HG02571 (cell line): Measurements from ENCODE around the gene STX4.

Source experiments
- ATAC-seq: cut with Tn5 transposase; IDR thresholded peaks from one replicate; pipeline ENCODE4 v1.9.1; 2021; ENCODE audit warnings: mild to moderate bottlenecking, moderate library complexity; ENCODE audit not compliant: unreplicated experiment

Gene STX4

GRCh38 chr16:31082368-31083045 is 49.1 kb downstream of the STX4 start:
- no peak for ATAC-seq

DNA sequence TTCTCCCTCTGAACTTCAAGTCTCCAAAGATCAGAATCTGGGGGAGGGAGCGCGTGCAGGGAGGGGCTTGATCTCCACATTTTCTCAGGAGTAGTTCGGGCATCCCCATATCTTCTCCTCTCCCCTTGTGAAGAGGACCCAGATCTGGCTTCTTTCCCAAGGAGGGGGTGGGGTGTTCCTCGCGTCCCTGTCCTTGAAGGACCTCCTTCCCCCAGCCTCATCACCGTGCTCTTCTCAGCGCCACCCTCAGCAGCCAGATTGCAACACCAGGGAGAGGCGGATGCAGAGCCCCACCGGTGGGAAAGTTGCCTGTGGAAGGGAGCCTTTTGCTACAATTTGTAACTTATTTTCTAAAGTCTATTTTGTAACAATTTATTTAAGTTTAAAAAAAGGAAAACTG is 49.7 kb downstream of the STX4 start:
- no peak for ATAC-seq

- ATAC-seq, result no peak
Measured at GRCh38 chr16:31083556-31083955, 50.2 kb downstream of the STX4 start.

DNA sequence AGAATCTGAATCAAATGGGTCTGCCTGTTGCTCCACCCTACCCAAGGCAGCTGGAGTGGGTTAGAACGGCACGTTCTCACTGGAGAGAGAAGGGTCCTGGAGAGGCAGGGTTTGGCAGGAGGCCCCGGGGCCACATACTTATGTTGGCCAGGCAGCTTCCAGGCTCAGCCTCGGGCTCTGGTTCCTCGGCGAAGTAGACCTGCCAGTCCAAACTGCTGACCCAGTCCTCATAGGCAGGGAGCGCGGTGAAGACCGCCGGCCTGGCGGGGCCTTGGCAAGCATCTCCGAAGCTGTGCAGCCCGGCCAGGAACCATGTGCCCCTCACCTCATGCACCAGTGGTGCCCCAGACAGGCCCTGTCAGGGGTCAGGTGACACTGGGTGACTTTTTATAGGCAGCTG is 50.6 kb downstream of the STX4 start:
- no peak for ATAC-seq

DNA sequence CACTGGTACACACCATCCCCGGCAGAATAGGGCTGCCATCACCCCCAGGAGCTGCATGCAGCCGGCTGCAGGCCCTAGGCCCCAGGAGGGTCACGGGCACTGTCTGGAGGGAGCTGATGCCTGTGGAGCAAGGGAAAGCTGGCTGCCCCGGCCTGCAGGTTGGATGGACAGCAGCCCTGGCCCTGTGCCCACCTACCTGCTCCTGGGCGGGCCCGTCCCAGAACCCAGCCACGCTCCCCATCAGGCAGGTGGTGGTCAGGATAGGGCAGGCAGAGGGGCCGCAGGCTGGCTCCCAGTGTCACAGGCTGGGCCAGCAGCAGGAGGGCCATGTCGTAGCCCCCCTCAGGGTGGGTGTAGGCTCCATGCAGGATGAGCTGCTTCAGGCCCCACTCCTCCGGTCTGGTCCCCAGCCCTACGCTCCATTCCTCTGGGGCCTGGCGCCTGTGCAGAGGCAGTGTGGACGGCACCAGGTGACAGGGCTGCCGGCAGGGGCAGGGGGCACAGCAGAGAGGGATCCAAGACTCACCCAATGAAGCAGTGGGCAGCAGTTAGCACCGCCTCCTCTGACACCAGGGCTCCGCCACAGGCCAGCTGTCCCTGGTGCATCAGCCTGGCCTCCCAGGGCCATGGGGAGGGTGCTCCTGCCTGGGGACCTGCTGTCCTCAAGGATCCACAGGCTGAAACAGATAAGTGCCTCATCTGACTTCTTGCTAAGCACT is 51.4 kb downstream of the STX4 start:
- no peak for ATAC-seq

DNA sequence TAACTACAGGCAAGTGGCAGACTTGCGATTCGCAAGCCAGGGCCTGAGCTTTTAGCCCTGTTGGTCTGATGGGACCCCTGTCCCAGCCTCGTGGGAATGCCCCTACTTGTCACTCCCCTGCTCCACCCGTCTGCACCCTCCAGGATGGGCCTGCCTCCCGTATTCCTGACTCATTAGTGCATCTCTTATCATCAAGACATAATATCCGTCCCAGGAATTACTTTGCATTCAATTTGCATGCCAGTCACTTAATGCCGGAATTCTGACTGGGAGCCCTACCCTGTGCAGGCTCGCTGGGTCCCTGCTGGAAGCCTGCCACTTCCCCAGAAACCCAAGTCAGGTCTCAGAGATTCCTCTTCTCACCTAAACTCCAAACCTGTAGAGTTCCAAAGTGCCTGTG is 52.1 kb downstream of the STX4 start:
- no peak for ATAC-seq

DNA sequence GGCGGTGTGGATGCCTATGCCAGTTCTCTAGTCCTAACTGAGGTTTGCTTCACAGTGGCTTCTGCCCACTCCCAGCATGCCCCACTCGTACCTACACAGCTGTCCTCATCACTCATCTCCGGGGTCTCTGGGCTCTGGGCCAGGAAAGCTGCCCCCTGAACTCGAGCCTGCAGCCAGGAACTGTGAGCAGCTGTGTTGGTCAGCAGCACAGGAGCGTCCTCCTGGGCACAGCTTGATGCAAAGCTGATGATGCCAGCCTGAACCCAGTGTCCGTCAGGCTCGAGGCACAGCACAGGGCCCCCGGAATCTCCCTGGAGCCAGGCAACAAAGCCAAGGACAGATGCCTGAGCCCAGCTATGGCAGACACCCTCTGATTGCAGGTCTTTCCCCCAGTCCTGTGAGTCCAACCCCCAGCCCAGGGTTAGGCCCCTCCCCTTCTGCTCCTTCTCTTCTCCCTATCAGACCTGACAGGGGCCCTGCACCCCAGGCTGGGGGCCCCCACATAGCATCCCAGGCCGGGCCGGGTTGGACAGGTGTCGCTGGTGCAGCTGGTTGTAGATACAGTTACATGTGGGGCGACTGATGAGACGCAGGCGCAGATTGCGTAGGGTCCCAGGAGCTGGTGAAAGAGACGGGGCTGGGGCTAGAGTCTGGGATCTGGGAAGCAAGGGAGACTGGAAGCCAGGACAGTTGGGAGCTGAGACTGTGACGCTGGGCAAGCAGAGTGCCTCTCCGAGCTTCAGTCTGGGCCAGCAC is 52.7 kb downstream of the STX4 start:
- no peak for ATAC-seq

- ATAC-seq, result no peak
Measured at GRCh38 chr16:31086629-31086906, 53.2 kb downstream of the STX4 start.

DNA sequence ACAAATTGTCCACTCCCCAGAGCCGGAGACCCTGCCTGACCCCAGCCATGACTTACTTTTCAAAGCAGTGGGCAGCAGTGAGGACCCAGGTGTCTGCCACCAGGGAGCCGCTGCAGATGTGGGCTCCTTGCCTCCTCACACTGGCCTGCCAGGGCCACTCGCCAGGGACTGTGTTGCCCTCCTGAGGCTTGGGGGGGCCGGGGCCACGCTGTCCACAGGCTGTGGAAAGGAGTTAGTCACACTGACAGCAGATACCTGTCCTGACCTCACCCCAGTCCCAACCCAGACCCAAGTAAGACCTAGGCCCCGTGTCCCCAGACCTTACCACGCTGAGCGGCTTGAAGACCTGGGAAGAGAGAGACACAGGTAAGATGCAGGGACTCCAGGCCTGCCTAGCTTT is 54.1 kb downstream of the STX4 start:
- no peak for ATAC-seq

DNA sequence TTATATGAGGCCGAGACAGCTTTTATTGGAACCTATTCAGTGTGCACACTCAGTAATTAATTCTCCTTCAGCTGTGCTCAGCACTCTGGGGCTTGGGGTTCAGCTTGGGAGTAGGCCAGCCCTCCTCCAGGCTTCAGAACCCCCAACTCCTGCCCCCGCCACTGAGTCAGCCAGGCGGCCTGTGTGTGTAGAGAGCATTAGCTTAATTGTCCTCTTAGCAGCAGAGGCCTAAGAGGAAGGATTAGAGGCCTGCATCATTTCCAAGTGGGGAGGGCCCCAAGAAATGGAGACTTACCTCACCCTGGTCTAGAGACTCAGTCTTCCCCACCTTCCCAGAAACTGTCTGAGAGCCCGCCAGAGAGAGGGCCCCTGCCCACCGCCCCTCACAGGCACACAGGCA is 54.6 kb downstream of the STX4 start:
- no peak for ATAC-seq

DNA sequence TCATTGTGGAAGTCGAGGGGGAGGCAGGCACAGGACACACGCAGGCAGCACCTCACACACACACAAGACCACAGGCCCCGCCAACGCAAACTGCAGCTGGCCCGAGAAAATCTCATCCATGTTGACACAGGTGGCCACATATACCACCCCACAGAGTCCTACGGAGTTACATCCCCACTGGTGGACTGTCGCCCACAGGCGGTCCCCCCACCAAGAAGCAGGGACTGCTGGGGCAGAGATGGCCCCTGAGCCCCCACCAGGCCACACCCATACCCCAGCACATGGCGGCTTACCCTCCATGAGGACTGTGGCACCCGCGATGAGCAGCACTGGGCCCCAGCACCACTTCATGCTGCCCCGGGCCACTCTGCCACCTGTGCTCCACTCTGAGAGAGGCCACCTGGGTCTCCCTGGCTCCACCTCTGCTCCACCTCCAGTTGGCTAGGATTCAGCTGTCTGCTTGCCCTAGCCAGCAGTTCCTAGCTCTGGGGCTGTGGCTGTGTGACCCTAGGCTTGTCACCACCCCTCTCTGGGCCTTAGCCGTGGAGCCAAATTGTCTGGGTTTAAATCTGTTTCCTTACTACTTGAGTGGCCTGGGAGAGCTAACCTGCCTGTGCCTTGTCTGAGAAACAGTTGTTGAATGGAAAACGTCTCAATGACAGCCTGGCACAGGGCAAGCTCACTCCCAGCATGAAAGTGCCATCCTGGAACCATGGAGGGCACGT is 55.3 kb downstream of the STX4 start, which contains the start of gene PRSS53:
Gene PRSS53 (minus strand): TSS at position 485 of the 725 bp plus-strand sequence. CDS start 134 bp downstream, at position 351.
- no peak for ATAC-seq

GRCh38 chr16:31089199-31089598 is 55.8 kb downstream of the STX4 start:
- no peak for ATAC-seq
